Measurements from ENCODE around the gene H6PD.

The H6PD gene

DNA sequence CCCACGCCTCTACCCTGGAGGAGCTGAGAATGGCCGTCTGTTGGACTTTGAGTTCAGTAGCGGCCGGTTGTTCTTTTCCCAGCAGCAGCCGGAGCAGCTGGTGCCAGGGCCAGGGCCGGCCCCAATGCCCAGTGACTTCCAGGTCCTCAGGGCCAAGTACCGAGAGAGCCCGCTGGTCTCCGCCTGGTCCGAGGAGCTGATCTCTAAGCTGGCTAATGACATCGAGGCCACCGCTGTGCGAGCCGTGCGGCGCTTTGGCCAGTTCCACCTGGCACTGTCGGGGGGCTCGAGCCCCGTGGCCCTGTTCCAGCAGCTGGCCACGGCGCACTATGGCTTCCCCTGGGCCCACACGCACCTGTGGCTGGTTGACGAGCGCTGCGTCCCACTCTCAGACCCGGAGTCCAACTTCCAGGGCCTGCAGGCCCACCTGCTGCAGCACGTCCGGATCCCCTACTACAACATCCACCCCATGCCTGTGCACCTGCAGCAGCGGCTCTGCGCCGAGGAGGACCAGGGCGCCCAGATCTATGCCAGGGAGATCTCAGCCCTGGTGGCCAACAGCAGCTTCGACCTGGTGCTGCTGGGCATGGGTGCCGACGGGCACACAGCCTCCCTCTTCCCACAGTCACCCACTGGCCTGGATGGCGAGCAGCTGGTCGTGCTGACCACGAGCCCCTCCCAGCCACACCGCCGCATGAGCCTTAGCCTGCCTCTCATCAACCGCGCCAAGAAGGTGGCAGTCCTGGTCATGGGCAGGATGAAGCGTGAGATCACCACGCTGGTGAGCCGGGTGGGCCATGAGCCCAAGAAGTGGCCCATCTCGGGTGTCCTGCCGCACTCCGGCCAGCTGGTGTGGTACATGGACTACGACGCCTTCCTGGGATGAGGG lies 29.7 kb downstream of the H6PD start:
- FAIRE-seq (no peak), DNase-seq (ENCODE audit: insufficient read length, low spot score) (no peak)
- TF ChIP-seq, protein P1, sequence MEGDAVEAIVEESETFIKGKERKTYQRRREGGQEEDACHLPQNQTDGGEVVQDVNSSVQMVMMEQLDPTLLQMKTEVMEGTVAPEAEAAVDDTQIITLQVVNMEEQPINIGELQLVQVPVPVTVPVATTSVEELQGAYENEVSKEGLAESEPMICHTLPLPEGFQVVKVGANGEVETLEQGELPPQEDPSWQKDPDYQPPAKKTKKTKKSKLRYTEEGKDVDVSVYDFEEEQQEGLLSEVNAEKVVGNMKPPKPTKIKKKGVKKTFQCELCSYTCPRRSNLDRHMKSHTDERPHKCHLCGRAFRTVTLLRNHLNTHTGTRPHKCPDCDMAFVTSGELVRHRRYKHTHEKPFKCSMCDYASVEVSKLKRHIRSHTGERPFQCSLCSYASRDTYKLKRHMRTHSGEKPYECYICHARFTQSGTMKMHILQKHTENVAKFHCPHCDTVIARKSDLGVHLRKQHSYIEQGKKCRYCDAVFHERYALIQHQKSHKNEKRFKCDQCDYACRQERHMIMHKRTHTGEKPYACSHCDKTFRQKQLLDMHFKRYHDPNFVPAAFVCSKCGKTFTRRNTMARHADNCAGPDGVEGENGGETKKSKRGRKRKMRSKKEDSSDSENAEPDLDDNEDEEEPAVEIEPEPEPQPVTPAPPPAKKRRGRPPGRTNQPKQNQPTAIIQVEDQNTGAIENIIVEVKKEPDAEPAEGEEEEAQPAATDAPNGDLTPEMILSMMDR (IDR thresholded peaks at IDR 0.05; ENCODE audit: insufficient read depth, missing control alignments), result no peak

- no peak for DNase-seq (ENCODE audit: insufficient read length, low spot score)
- FAIRE-seq, result no peak
Measured at GRCh38 chr1:9265037-9265436, 30.5 kb downstream of the H6PD start.

GRCh38 chr1:9265968-9266367 lies 31.4 kb downstream of the H6PD start:
- TF ChIP-seq, protein P1 (IDR thresholded peaks at IDR 0.05; ENCODE audit: insufficient read depth, missing control alignments), result no peak
- DNase-seq (ENCODE audit: insufficient read length, low spot score), result no peak
- no peak for FAIRE-seq

More at GRCh38 chr1:9265037-9265436, 30.5 kb downstream of the H6PD start:
- TF ChIP-seq, protein P1 (IDR thresholded peaks at IDR 0.05; ENCODE audit: insufficient read depth, missing control alignments), result no peak

DNA sequence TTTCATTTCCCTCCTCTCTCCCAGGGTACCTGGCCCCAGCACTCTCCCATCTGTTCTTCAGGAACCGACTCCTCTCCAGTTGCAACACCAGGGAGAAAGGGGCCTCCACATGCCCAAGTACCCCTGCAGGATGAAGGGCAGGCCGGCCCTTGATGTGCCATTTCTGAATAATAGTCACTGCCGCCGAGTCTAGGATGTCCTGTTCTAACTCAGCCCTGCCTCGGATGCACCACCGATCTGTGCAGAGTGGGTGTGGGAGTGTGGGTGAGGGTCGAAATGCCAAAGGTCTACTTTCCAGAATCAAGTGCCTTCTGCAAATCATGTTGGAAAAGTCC lies 32.7 kb downstream of the H6PD start:
- FAIRE-seq (no peak), DNase-seq (ENCODE audit: insufficient read length, low spot score) (no peak)

GRCh38 chr1:9267827-9268581 lies 33.4 kb downstream of the H6PD start:
- FAIRE-seq, result no peak
- TF ChIP-seq, protein P1 (IDR thresholded peaks at IDR 0.05; ENCODE audit: insufficient read depth, missing control alignments), result no peak
- DNase-seq (ENCODE audit: insufficient read length, low spot score), result no peak

More for the DNA sequence above, 32.7 kb downstream of the H6PD start:
- TF ChIP-seq, protein P1 (IDR thresholded peaks at IDR 0.05; ENCODE audit: insufficient read depth, missing control alignments), result no peak

DNA sequence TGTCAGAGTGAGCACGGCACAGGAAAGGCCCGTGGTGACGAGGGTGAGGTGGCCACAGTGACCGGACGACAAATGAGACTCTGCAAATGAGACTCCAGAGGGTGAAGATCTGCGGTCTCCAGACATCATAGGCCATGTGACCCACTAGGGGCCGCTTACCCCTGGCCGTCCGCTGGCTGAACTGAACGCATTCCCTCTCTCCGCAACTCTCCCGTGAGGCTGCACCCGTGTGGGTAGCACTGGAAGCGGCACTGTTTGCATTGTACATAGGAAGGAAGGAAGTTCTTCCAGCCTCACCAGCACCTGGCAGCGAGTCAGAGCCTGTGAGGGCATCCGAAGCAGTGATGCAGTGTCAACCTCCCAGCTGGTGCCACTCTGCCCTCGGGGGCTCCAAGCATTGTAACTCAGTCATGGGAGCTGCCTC lies 34.5 kb downstream of the H6PD start:
- no peak for FAIRE-seq
- TF ChIP-seq, protein P1 (IDR thresholded peaks at IDR 0.05; ENCODE audit: insufficient read depth, missing control alignments), result no peak
- DNase-seq (ENCODE audit: insufficient read length, low spot score), result no peak

All from D721Med (cell line).